ENCODE results near the gene CHST9.

The CHST9 gene

GRCh38 chr18:26926066-26926675 is 258.9 kb downstream of the CHST9 start:
- TF ChIP-seq EZH2phosphoT487 (IDR thresholded peaks at IDR 0.05; ENCODE audit: borderline replicate concordance, low read length) (no peak), CTCF (IDR thresholded peaks at IDR 0.05; ENCODE audit: low read depth, low read length, poor library complexity, severe bottlenecking) (no peak)

GRCh38 chr18:26925313-26925712 is 259.8 kb downstream of the CHST9 start:
- Histone ChIP-seq H3K27ac (ENCODE audit: low read depth, low read length) (no peak overlapping the region), H3K4me3 (ENCODE audit: low read length) (no peak overlapping the region), H3K9me3 (ENCODE audit: control insufficient read depth, insufficient read depth, low read length) (no peaks in the 10 kb centered on the region), H3K9me2 (replicated peaks; ENCODE audit: control insufficient read depth, low read length) (no peaks in the 10 kb centered on the region), H4K20me1 (ENCODE audit: control insufficient read depth, insufficient read depth, low read depth, low read length) (no peaks in the 10 kb centered on the region), H3K36me3 (ENCODE audit: control insufficient read depth, low read length) (no peaks in the 10 kb centered on the region), H3K79me2 (ENCODE audit: control insufficient read depth, low read length) (no peaks in the 10 kb centered on the region), H3K4me2 (ENCODE audit: low read length) (no peak overlapping the region), H3F3A (ENCODE audit: control insufficient read depth, insufficient read depth) (no peaks in the 10 kb centered on the region), H3K27me3 (ENCODE audit: control insufficient read depth, low read length) (no peaks in the 10 kb centered on the region), H3K4me1 (ENCODE audit: control insufficient read depth, low read length) (no peaks in the 10 kb centered on the region)
- TF ChIP-seq EZH2phosphoT487 (IDR thresholded peaks at IDR 0.05; ENCODE audit: borderline replicate concordance, low read length) (no peak), CTCF (IDR thresholded peaks at IDR 0.05; ENCODE audit: low read depth, low read length, poor library complexity, severe bottlenecking) (no peak)

More at GRCh38 chr18:26926066-26926675, 258.9 kb downstream of the CHST9 start:
- Histone ChIP-seq H3F3A (ENCODE audit: control insufficient read depth, insufficient read depth) (no peaks in the 10 kb centered on the region), H3K36me3 (ENCODE audit: control insufficient read depth, low read length) (no peaks in the 10 kb centered on the region), H3K4me2 (ENCODE audit: low read length) (no peak overlapping the region), H3K4me1 (ENCODE audit: control insufficient read depth, low read length) (no peaks in the 10 kb centered on the region), H4K20me1 (ENCODE audit: control insufficient read depth, insufficient read depth, low read depth, low read length) (no peaks in the 10 kb centered on the region), H3K4me3 (ENCODE audit: low read length) (no peak overlapping the region), H3K9me2 (replicated peaks; ENCODE audit: control insufficient read depth, low read length) (no peaks in the 10 kb centered on the region), H3K27ac (ENCODE audit: low read depth, low read length) (no peak overlapping the region), H3K79me2 (ENCODE audit: control insufficient read depth, low read length) (no peaks in the 10 kb centered on the region), H3K9me3 (ENCODE audit: control insufficient read depth, insufficient read depth, low read length) (no peaks in the 10 kb centered on the region), H3K27me3 (ENCODE audit: control insufficient read depth, low read length) (no peaks in the 10 kb centered on the region)

- H4K20me1 ChIP-seq (ENCODE audit: control insufficient read depth, insufficient read depth, low read depth, low read length): no peaks in the 10 kb centered on the region
- H3K4me2 ChIP-seq (ENCODE audit: low read length): no peak overlapping the region
- no peak overlapping the region for H3K4me3 ChIP-seq (ENCODE audit: low read length)
- no peaks in the 10 kb centered on the region for H3K9me3 ChIP-seq (ENCODE audit: control insufficient read depth, insufficient read depth, low read length)
- H3K27me3 ChIP-seq (ENCODE audit: control insufficient read depth, low read length): no peaks in the 10 kb centered on the region
- no peaks in the 10 kb centered on the region for H3K36me3 ChIP-seq (ENCODE audit: control insufficient read depth, low read length)
- H3K4me1 ChIP-seq (ENCODE audit: control insufficient read depth, low read length): peaks cover 11% of the 10 kb centered on the region
- no peaks in the 10 kb centered on the region for H3K79me2 ChIP-seq (ENCODE audit: control insufficient read depth, low read length)
- no peak overlapping the region for H3K27ac ChIP-seq (ENCODE audit: low read depth, low read length)
- no peak for TF ChIP-seq EZH2phosphoT487 (IDR thresholded peaks at IDR 0.05; ENCODE audit: borderline replicate concordance, low read length)
- TF ChIP-seq CTCF (IDR thresholded peaks at IDR 0.05; ENCODE audit: low read depth, low read length, poor library complexity, severe bottlenecking): no peak
- H3F3A ChIP-seq (ENCODE audit: control insufficient read depth, insufficient read depth): no peaks in the 10 kb centered on the region
- H3K9me2 ChIP-seq (replicated peaks; ENCODE audit: control insufficient read depth, low read length): no peaks in the 10 kb centered on the region
These were observed 262.8 kb downstream of the CHST9 start for GRCh38 chr18:26922313-26922712.

Data from DOHH2 (cell line).